ENCODE data around the gene NNT.

- no peak for TF ChIP-seq CTCF (IDR thresholded peaks at IDR 0.05)
- no peak for TF ChIP-seq POLR2A (IDR thresholded peaks at IDR 0.05)
These were observed 150.1 kb downstream of the NNT start for GRCh38 chr5:43753069-43753468.

All from heart left ventricle (tissue), 13 donors.